Body of pancreas (tissue), 4 donors: ENCODE results near the gene BRD1. TPM values are rescaled to one million over a fixed set of nuclear protein-coding genes. Genes with fewer than 3 reads are reported as not detected.

Experiments
- ATAC-seq: fragments of 150-250 bp; one replicate; pipeline ENCODE4 v1.9.1; 2016
- DNase-seq, 4 donors: peaks; one replicate each; pipeline ENCODE4 v3.0.0-alpha.2; 2019
- H3K27ac ChIP-seq, 4 donors: fragments of 200-600 bp; sonication (generic); 1 replicate in 3 of 4; 2 replicates in 1 of 4; pipeline versions ENCODE4 v1.5.1 to v1.6.1; 2016 to 2019; ENCODE audit warnings: mild to moderate bottlenecking in 1 of 4, mixed read lengths in 1 of 4, moderate library complexity in 1 of 4
- H3K27me3 ChIP-seq, 2 donors: fragments of 200-600 bp; sonication (generic); one replicate each; pipeline ENCODE4 v1.6.0; 2016; ENCODE audit warnings: mild to moderate bottlenecking in 1 of 2
- H3K36me3 ChIP-seq, 2 donors: fragments of 200-600 bp; sonication (generic); replicated peaks in 1 of 2; 2 replicates each; pipeline ENCODE4 v1.5.1; 2016; ENCODE audit warnings: low read depth in 2 of 2; ENCODE audit not compliant: insufficient read depth in 1 of 2
- H3K4me1 ChIP-seq: fragments of 200-600 bp; sonication (generic); one replicate; pipeline ENCODE4 v1.6.0; 2016
- H3K4me3 ChIP-seq, 2 donors: fragments of 200-600 bp; sonication (generic); 1 replicate in 1 of 2; 2 replicates in 1 of 2; pipeline ENCODE4 v1.5.1; 2016 to 2019
- H3K9me3 ChIP-seq, 3 donors: fragments of 200-600 bp; sonication (generic); 1 replicate in 2 of 3; 2 replicates in 1 of 3; pipeline ENCODE4 v1.5.1; 2016
- POLR2A ChIP-seq, 3 donors: fragments of 450-650 bp; IDR thresholded peaks; one replicate each; pipeline ENCODE4 v1.6.1; 2016; ENCODE audit warnings: antibody characterized with exemption in 3 of 3, mild to moderate bottlenecking in 2 of 3
- WGBS, 2 donors: methylation state at CpG; one replicate each; pipeline ENCODE4 v1.1.5; 2017; 5-methylcytosine and 5-hydroxymethylcytosine counted together
- intact Hi-C: fragments of 100-400 bp; cut with DNase I; formaldehyde crosslinking; loops from one replicate; pipeline ENCODE4 v1.15.1; 2023
- total RNA-seq, 2 donors: library from RNA; depleted of rRNA; stranded (reverse); fragments of >200 nt; gene quantifications; one replicate each; pipeline ENCODE4 v1.1.0, GENCODE V29; 2016
- TF ChIP-seq, protein P1 (sequence below), 7 experiments: fragments of 450-650 bp in 4 of 7; fragments of 200-600 bp in 3 of 7; sonication (generic) in 3 of 7; IDR thresholded peaks; one replicate each; pipeline ENCODE4 v1.5.1; 2016 to 2019; ENCODE audit warnings: antibody characterized with exemption in 7 of 7

The BRD1 gene
- total RNA-seq, 2 donors from 2014 or later = 21.8 to 36.9 TPM

DNA sequence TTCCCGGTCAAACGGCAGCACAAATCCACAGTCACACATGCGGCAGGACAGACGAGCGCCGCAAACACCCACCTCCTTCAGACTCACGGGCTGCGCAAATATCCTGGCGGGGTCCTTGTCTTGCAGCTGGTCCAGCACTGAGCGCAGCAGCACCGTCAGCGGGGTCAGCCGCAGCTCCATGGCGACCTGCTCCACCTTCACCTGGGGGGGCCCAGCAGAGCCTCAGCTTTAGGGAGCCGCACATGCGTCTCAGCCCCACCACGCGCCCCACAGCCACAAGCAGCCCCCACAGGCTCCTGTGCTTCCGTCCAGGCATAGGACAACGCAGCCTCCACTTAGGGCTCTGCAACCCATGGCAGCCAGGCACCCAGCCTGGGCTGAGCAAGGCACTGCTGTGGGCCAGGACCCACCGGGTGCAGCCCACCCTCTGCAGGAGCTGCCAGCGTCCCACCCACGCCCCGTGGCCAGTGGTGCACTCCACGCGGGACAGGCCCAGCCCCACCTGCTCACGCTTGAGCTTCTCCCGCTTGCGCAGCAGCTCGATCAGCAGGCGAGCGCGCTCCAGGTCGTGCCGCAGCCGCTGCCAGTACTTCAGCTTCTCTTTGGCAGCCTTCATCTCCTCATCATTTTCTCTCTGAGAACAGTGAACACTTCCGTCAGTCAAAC, 29.1 kb downstream of the BRD1 start:
- TF ChIP-seq, protein P1, sequence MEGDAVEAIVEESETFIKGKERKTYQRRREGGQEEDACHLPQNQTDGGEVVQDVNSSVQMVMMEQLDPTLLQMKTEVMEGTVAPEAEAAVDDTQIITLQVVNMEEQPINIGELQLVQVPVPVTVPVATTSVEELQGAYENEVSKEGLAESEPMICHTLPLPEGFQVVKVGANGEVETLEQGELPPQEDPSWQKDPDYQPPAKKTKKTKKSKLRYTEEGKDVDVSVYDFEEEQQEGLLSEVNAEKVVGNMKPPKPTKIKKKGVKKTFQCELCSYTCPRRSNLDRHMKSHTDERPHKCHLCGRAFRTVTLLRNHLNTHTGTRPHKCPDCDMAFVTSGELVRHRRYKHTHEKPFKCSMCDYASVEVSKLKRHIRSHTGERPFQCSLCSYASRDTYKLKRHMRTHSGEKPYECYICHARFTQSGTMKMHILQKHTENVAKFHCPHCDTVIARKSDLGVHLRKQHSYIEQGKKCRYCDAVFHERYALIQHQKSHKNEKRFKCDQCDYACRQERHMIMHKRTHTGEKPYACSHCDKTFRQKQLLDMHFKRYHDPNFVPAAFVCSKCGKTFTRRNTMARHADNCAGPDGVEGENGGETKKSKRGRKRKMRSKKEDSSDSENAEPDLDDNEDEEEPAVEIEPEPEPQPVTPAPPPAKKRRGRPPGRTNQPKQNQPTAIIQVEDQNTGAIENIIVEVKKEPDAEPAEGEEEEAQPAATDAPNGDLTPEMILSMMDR (IDR thresholded peaks at IDR 0.05) = no peak
- no peak for TF ChIP-seq POLR2A (IDR thresholded peaks at IDR 0.05)
- Histone ChIP-seq H3K27me3 (no peaks in the 10 kb centered on the region), H3K36me3 (peaks cover 0 to 28% of the 10 kb centered on the region in 2 donors), H3K9me3 (no peaks in the 10 kb centered on the region), H3K4me1 (peaks cover 13% of the 10 kb centered on the region), H3K4me3 (no peak overlapping the region), H3K27ac (no peak overlapping the region)
- intact Hi-C loops = no loop called here
- DNase-seq = no peak
- no peak for ATAC-seq
- WGBS, 2 donors = 93 to 95% methylated on average over 35 to 37 of the region's 37 CpGs

GRCh38 chr22:49797706-49798105, 30.0 kb downstream of the BRD1 start:
- WGBS, 2 donors = 88 to 96% methylated on average over 22 of the region's 22 CpGs
- ATAC-seq = no peak
- peaks cover 13% of the 10 kb centered on the region for H3K4me1 ChIP-seq

GRCh38 chr22:49796596-49797270, 30.9 kb downstream of the BRD1 start:
- ATAC-seq (no peak), DNase-seq (no peak)
- H3K36me3 ChIP-seq = peaks cover 10 to 34% of the 10 kb centered on the region in 2 donors
- H3K4me3 ChIP-seq = no peak overlapping the region
- no peaks in the 10 kb centered on the region for H3K27me3 ChIP-seq
- TF ChIP-seq, protein P1 (IDR thresholded peaks at IDR 0.05) = no peak
- TF ChIP-seq POLR2A (IDR thresholded peaks at IDR 0.05) = no peak
- intact Hi-C loops = no loop called here
- H3K4me1 ChIP-seq = peaks cover 12% of the 10 kb centered on the region
- H3K9me3 ChIP-seq = no peaks in the 10 kb centered on the region
- 94 to 98% methylated on average over 21 to 24 of the region's 25 CpGs for WGBS, 2 donors
- H3K27ac ChIP-seq = no peak overlapping the region

More at GRCh38 chr22:49797706-49798105, 30.0 kb downstream of the BRD1 start:
- H3K27me3 ChIP-seq = no peaks in the 10 kb centered on the region
- H3K36me3 ChIP-seq = peaks cover 8 to 31% of the 10 kb centered on the region in 2 donors
- TF ChIP-seq, protein P1 (IDR thresholded peaks at IDR 0.05) = no peak
- TF ChIP-seq POLR2A (IDR thresholded peaks at IDR 0.05) = no peak
- H3K4me3 ChIP-seq = no peak overlapping the region
- intact Hi-C loops = no loop called here
- H3K27ac ChIP-seq = no peak overlapping the region
- no peak for DNase-seq
- H3K9me3 ChIP-seq = no peaks in the 10 kb centered on the region

GRCh38 chr22:49795521-49795920, 32.2 kb downstream of the BRD1 start:
- intact Hi-C loops = no loop called here
- H3K4me3 ChIP-seq = no peak overlapping the region
- no peak for DNase-seq
- H3K4me1 ChIP-seq = peaks cover 1% of the 10 kb centered on the region
- TF ChIP-seq, protein P1 (IDR thresholded peaks at IDR 0.05) = no peak
- TF ChIP-seq POLR2A (IDR thresholded peaks at IDR 0.05) = no peak
- no peak overlapping the region for H3K27ac ChIP-seq
- no peak for ATAC-seq
- no peaks in the 10 kb centered on the region for H3K27me3 ChIP-seq
- WGBS, 2 donors = 88 to 94% methylated on average over 3 to 11 of the region's 11 CpGs
- peaks cover 10 to 34% of the 10 kb centered on the region in 2 donors for H3K36me3 ChIP-seq
- no peaks in the 10 kb centered on the region for H3K9me3 ChIP-seq
